IMR-90 (cell line): ENCODE data around the gene CMIP. TPM values are rescaled to one million over a fixed set of nuclear protein-coding genes. Genes with fewer than 3 reads are reported as not detected.

Experiments
- ATAC-seq: fragments of 200-7000 bp; cut with Tn5 transposase; 2 replicates; pipeline ENCODE4 v1.9.1; 2020; ENCODE audit warnings: low read depth, mild to moderate bottlenecking, moderate library complexity
- BruUV-seq: library from RNA; stranded (reverse); fragments of 400-500 nt; replicated peaks from 2 replicates; lab custom pipeline; 2021; lab: Mats Ljungman, UMichigan
- CTCF ChIA-PET: fragments of 300-600 bp; formaldehyde crosslinking; extraction: SDS; loops from one replicate; lab custom pipeline; 2021; ENCODE audit warnings: antibody characterized with exemption; lab: Yijun Ruan, JAX
- POLR2A ChIA-PET: fragments of 300-600 bp; sonication (Branson Sonifier 250); formaldehyde crosslinking; loops from one replicate; lab custom pipeline; 2022; ENCODE audit warnings: antibody characterized with exemption; ENCODE audit not compliant: unreplicated experiment; lab: Charles Lee
- DNase-seq: peaks from one replicate; pipeline ENCODE4 v3.0.0; 2013
- H2AFZ ChIP-seq: replicated peaks from 2 replicates; pipeline ENCODE3; 2013; ENCODE audit warnings: low read length, mild to moderate bottlenecking; ENCODE audit not compliant: poor library complexity
- H2AK5ac ChIP-seq: 2 replicates; pipeline ENCODE4 v1.6.1; 2013; ENCODE audit warnings: low read depth, low read length, inconsistent platforms
- H2AK9ac ChIP-seq: replicated peaks from 2 replicates; pipeline ENCODE3; 2013; ENCODE audit warnings: mild to moderate bottlenecking, low read depth, low read length, moderate library complexity; ENCODE audit not compliant: poor library complexity
- H2BK120ac ChIP-seq: 2 replicates; pipeline ENCODE4 v1.6.1; 2013; ENCODE audit warnings: low read depth, low read length, inconsistent platforms
- H2BK15ac ChIP-seq: 3 replicates; pipeline ENCODE4 v1.6.1; 2013; ENCODE audit warnings: low read depth, low read length, inconsistent platforms
- H2BK20ac ChIP-seq: 2 replicates; pipeline ENCODE4 v1.6.1; 2013; ENCODE audit warnings: low read depth, mild to moderate bottlenecking, inconsistent platforms, low read length, moderate library complexity
- H2BK5ac ChIP-seq: 2 replicates; pipeline ENCODE4 v1.6.1; 2013; ENCODE audit warnings: mild to moderate bottlenecking, low read depth, low read length, inconsistent platforms; ENCODE audit not compliant: poor library complexity, severe bottlenecking
- H3K14ac ChIP-seq: replicated peaks from 2 replicates; pipeline ENCODE4 v1.6.1; 2013; ENCODE audit warnings: low read depth, low read length, inconsistent platforms
- H3K18ac ChIP-seq: 2 replicates; pipeline ENCODE4 v1.6.1; 2013; ENCODE audit warnings: low read depth, low read length, control low read depth
- H3K23ac ChIP-seq: 2 replicates; pipeline ENCODE4 v1.6.1; 2013; ENCODE audit warnings: low read depth, low read length, inconsistent platforms
- H3K27ac ChIP-seq: 2 replicates; pipeline ENCODE4 v1.5.1; 2013; ENCODE audit warnings: mild to moderate bottlenecking, control low read depth, low read length; ENCODE audit not compliant: insufficient read depth
- H3K27me3 ChIP-seq: 2 replicates; pipeline ENCODE4 v1.6.1; 2013; ENCODE audit warnings: low read length; ENCODE audit not compliant: control insufficient read depth, insufficient read depth
- H3K36me3 ChIP-seq: 2 replicates; pipeline ENCODE4 v1.6.1; 2013; ENCODE audit warnings: low read length, mixed read lengths; ENCODE audit not compliant: control insufficient read depth, insufficient read depth
- H3K4ac ChIP-seq: 2 replicates; pipeline ENCODE4 v1.6.1; 2013; ENCODE audit warnings: low read depth, low read length, inconsistent platforms
- H3K4me1 ChIP-seq: 2 replicates; pipeline ENCODE4 v1.6.1; 2013; ENCODE audit warnings: low read length, mixed read lengths; ENCODE audit not compliant: control insufficient read depth, insufficient read depth
- H3K4me2 ChIP-seq: 2 replicates; pipeline ENCODE4 v1.6.1; 2013; ENCODE audit warnings: low read depth, mild to moderate bottlenecking, control low read depth, low read length, moderate library complexity
- H3K4me3 ChIP-seq: 2 replicates; pipeline ENCODE4 v1.5.1; 2013; ENCODE audit warnings: low read depth, mild to moderate bottlenecking, control low read depth, low read length, moderate library complexity; ENCODE audit not compliant: insufficient read depth
- H3K56ac ChIP-seq: 2 replicates; pipeline ENCODE4 v1.6.1; 2013; ENCODE audit warnings: low read length, inconsistent platforms; ENCODE audit not compliant: insufficient read depth; ENCODE audit errors: extremely low read depth
- H3K79me1 ChIP-seq, 2 experiments: 2 replicates each; pipeline ENCODE4 v1.6.1; 2013; ENCODE audit warnings: low read length in 2 of 2, inconsistent platforms in 1 of 2, low read depth in 1 of 2
- H3K9ac ChIP-seq: 2 replicates; pipeline ENCODE4 v1.6.1; 2013; ENCODE audit warnings: low read depth, low read length, control low read depth
- H3K9me1 ChIP-seq: 2 replicates; pipeline ENCODE4 v1.6.1; 2013; ENCODE audit warnings: low read length, inconsistent platforms; ENCODE audit not compliant: insufficient read depth
- H3K9me3 ChIP-seq: 2 replicates; pipeline ENCODE4 v1.6.1; 2013; ENCODE audit warnings: low read length; ENCODE audit not compliant: control insufficient read depth, insufficient read depth
- H4K20me1 ChIP-seq: 2 replicates; pipeline ENCODE4 v1.6.1; 2013; ENCODE audit warnings: low read length, inconsistent platforms; ENCODE audit not compliant: insufficient read depth
- H4K5ac ChIP-seq: 2 replicates; pipeline ENCODE4 v1.6.1; 2013; ENCODE audit warnings: mild to moderate bottlenecking, low read depth, low read length, control low read depth
- H4K8ac ChIP-seq, 2 experiments: 2 replicates each; pipeline ENCODE4 v1.6.1; 2013; ENCODE audit warnings: low read depth in 2 of 2, low read length in 2 of 2, control low read depth in 1 of 2, inconsistent platforms in 1 of 2
- H4K91ac ChIP-seq: 2 replicates; pipeline ENCODE4 v1.6.1; 2013; ENCODE audit warnings: low read depth, low read length, inconsistent platforms; ENCODE audit not compliant: insufficient read depth
- BHLHE40 ChIP-seq: fragments of 150-350 bp; IDR thresholded peaks from 2 replicates; pipeline ENCODE4 v1.6.1; 2016; ENCODE audit warnings: mild to moderate bottlenecking, low read depth, low read length
- CEBPB ChIP-seq: IDR thresholded peaks from 2 replicates; pipeline ENCODE4 v1.6.1; 2012; ENCODE audit warnings: low read depth, low read length, improper control_type of control experiment
- CHD1 ChIP-seq: IDR thresholded peaks from 2 replicates; pipeline ENCODE4 v1.6.1; 2012; ENCODE audit warnings: low read depth, low read length, improper control_type of control experiment
- CTCF ChIP-seq: conservative IDR thresholded peaks from 2 replicates; pipeline ENCODE4 v1.5.1; 2012; ENCODE audit warnings: mild to moderate bottlenecking, low read depth, low read length, improper control_type of control experiment
- ELK1 ChIP-seq: fragments of 150-350 bp; IDR thresholded peaks from 2 replicates; pipeline ENCODE4 v1.6.1; 2016; ENCODE audit warnings: low read depth, mild to moderate bottlenecking, low read length, moderate library complexity, borderline replicate concordance
- FOS ChIP-seq: fragments of 150-350 bp; IDR thresholded peaks from 2 replicates; pipeline ENCODE4 v1.6.1; 2016; ENCODE audit warnings: low read depth, low read length
- MAFK ChIP-seq: IDR thresholded peaks from 2 replicates; pipeline ENCODE4 v1.6.1; 2012; ENCODE audit warnings: low read depth, low read length, improper control_type of control experiment
- MAZ ChIP-seq: IDR thresholded peaks from 2 replicates; pipeline ENCODE4 v1.6.1; 2012; ENCODE audit warnings: low read depth, mild to moderate bottlenecking, low read length, improper control_type of control experiment, moderate library complexity, borderline replicate concordance
- MXI1 ChIP-seq: IDR thresholded peaks from 2 replicates; pipeline ENCODE4 v1.6.1; 2012; ENCODE audit warnings: low read depth, mild to moderate bottlenecking, low read length, moderate library complexity, borderline replicate concordance
- NFE2L2 ChIP-seq: fragments of 150-350 bp; IDR thresholded peaks from 2 replicates; pipeline ENCODE4 v1.6.1; 2016; ENCODE audit warnings: low read depth, mild to moderate bottlenecking, low read length
- POLR2A ChIP-seq: IDR thresholded peaks from 2 replicates; pipeline ENCODE4 v1.6.1; 2012; ENCODE audit warnings: mild to moderate bottlenecking, low read depth, low read length
- RAD21 ChIP-seq: IDR thresholded peaks from 2 replicates; pipeline ENCODE4 v1.6.1; 2012; ENCODE audit warnings: low read length, improper control_type of control experiment
- RCOR1 ChIP-seq: IDR thresholded peaks from 2 replicates; pipeline ENCODE4 v1.6.1; 2012; ENCODE audit warnings: mild to moderate bottlenecking, low read length, improper control_type of control experiment; ENCODE audit not compliant: insufficient replicate concordance
- RFX5 ChIP-seq: IDR thresholded peaks from 2 replicates; pipeline ENCODE4 v1.8.0; 2012; ENCODE audit warnings: low read depth, mild to moderate bottlenecking, low read length, moderate library complexity
- SMC3 ChIP-seq: fragments of 150-350 bp; IDR thresholded peaks from 2 replicates; pipeline ENCODE4 v1.6.1; 2016; ENCODE audit warnings: low read depth, mild to moderate bottlenecking, antibody characterized with exemption, low read length, moderate library complexity
- USF2 ChIP-seq: fragments of 150-350 bp; IDR thresholded peaks from 2 replicates; pipeline ENCODE4 v1.6.1; 2017; ENCODE audit warnings: mild to moderate bottlenecking, antibody characterized with exemption, low read length, low read depth
- WGBS, 2 experiments: methylation state at CpG; one replicate each; pipeline versions ENCODE4 v1.1.5 to v1.1.7; 2013; ENCODE audit warnings: missing lambda C conversion rate in 2 of 2; ENCODE audit not compliant: insufficient read length in 1 of 2; ENCODE audit errors: extremely low coverage in 2 of 2; 5-methylcytosine and 5-hydroxymethylcytosine counted together
- dilution Hi-C: fragments of 300-500 bp; cut with HindIII; formaldehyde crosslinking; loops from one replicate; pipeline ENCODE4 v1.14.3; 2018; ENCODE audit warnings: low sequenced_read_pairs; ENCODE audit not compliant: unreplicated experiment
- in situ Hi-C: fragments of 300-500 bp; cut with MboI; formaldehyde crosslinking; loops from 3 replicates; pipeline ENCODE4 v1.14.3; 2019; ENCODE audit warnings: low sequenced_read_pairs, inconsistent platforms, mixed read lengths
- intact Hi-C: fragments of 100-400 bp; cut with micrococcal nuclease; formaldehyde crosslinking; loops from 2 replicates; pipeline ENCODE4 v1.10.0; 2022
- polyA plus RNA-seq, 3 experiments: library from polyadenylated mRNA; depleted of rRNA; stranded (reverse); fragments of >200 nt; gene quantifications; 2 replicates each; pipeline ENCODE4 v1.2.3, GENCODE V29; 2012; ENCODE audit warnings: low replicate concordance in 1 of 3
- total RNA-seq: library from RNA; depleted of rRNA; stranded (reverse); fragments of >200 nt; gene quantifications from 2 replicates; pipeline ENCODE4 v1.2.3, GENCODE V29; 2012

CMIP gene
- total and polyA plus RNA-seq, 2 of the 4 experiments (the other 2 are of a cell fraction), result 3.2 to 11.6 TPM

GRCh38 chr16:81574168-81574567 lies 129.6 kb downstream of the CMIP start:
- Histone ChIP-seq H2BK15ac (no peak overlapping the region), H4K8ac (no peak overlapping the region), H3K79me1 (peaks cover 26 to 60% of the 10 kb centered on the region in 2 experiments), H2AK5ac (no peak overlapping the region), H4K5ac (no peak overlapping the region), H4K20me1 (peaks cover 52% of the 10 kb centered on the region), H3K27me3 (no peaks in the 10 kb centered on the region), H2BK120ac (no peak overlapping the region), H2AFZ (no peak overlapping the region), H3K9me3 (no peaks in the 10 kb centered on the region), H3K4me1 (no peaks in the 10 kb centered on the region), H3K9me1 (peaks cover 26% of the 10 kb centered on the region), H3K56ac (no peak overlapping the region), H3K9ac (no peak overlapping the region), H2BK5ac (no peak overlapping the region), H2BK20ac (no peak overlapping the region), H3K4me3 (no peak overlapping the region), H3K18ac (no peak overlapping the region), H3K36me3 (no peaks in the 10 kb centered on the region), H3K23ac (no peak overlapping the region), H3K27ac (no peak overlapping the region), H4K91ac (no peak overlapping the region), H3K4me2 (no peak overlapping the region), H2AK9ac (no peak overlapping the region), H3K14ac (no peak overlapping the region), H3K4ac (no peak overlapping the region)
- no TSS peak for BruUV-seq
- no peak for TF ChIP-seq BHLHE40
- no peak for TF ChIP-seq NFE2L2
- TF ChIP-seq MXI1, result no peak
- TF ChIP-seq ELK1, result no peak
- TF ChIP-seq RCOR1, result no peak
- TF ChIP-seq MAFK, result no peak
- TF ChIP-seq RAD21, result no peak
- TF ChIP-seq USF2, result no peak
- no peak for TF ChIP-seq SMC3
- no peak for TF ChIP-seq MAZ
- TF ChIP-seq RFX5, result no peak
- no peak for TF ChIP-seq CEBPB
- no peak for TF ChIP-seq CTCF
- no peak for TF ChIP-seq FOS
- TF ChIP-seq POLR2A, result no peak
- no peak for TF ChIP-seq CHD1
- ATAC-seq, result no peak
- ChIA-PET POLR2A (no interaction called here), CTCF (interaction anchor here (0.6 kb wide), 1 partner anchor 170 kb away, joined by 3 read pairs; no protein-coding TSS in a partner anchor)
- dilution Hi-C loops, result no loop called here
- intact Hi-C loops, result no loop called here
- WGBS, 2 experiments, result 83% methylated on average over 4 of the region's 7 CpGs; no CpG with 5 or more reads in 1 of the 2 experiments
- in situ Hi-C loops, result no loop called here
- no peak for DNase-seq
